Hepatocyte (in vitro differentiated cells): ENCODE results near the gene C11orf98.

Experiments
- EZH2phosphoT487 ChIP-seq: fragments of 200-600 bp; sonication (generic); IDR thresholded peaks from one replicate; pipeline ENCODE4 v1.6.1; 2018; ENCODE audit warnings: antibody characterized with exemption, mild to moderate bottlenecking, low read depth, moderate library complexity; ENCODE audit not compliant: unreplicated experiment, severe bottlenecking
- TF ChIP-seq, protein P1 (sequence below): fragments of 200-600 bp; sonication (generic); IDR thresholded peaks from 2 replicates; pipeline ENCODE4 v1.5.1; 2016; ENCODE audit warnings: antibody characterized with exemption, mild to moderate bottlenecking; ENCODE audit not compliant: poor library complexity

DNA sequence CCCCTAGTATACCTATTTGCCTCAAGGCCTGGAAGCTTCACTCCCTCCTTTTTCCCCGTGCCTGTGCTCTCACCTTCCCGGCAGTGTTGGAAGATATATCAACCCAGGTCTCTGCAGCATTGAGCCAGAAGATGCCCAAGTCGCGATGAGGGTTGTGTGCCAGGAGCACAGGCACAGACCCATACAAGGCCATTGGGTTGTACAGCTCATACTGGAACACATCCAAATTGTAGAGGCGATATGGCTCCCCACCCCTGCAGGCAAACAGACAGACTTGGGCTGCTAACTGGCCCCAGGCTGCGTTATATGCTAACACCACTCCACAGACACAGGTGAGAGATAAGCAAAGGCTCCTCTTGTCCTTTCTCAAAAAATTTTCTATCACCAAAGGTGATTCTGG lies 32.5 kb downstream of the C11orf98 start:
- TF ChIP-seq, protein P1, sequence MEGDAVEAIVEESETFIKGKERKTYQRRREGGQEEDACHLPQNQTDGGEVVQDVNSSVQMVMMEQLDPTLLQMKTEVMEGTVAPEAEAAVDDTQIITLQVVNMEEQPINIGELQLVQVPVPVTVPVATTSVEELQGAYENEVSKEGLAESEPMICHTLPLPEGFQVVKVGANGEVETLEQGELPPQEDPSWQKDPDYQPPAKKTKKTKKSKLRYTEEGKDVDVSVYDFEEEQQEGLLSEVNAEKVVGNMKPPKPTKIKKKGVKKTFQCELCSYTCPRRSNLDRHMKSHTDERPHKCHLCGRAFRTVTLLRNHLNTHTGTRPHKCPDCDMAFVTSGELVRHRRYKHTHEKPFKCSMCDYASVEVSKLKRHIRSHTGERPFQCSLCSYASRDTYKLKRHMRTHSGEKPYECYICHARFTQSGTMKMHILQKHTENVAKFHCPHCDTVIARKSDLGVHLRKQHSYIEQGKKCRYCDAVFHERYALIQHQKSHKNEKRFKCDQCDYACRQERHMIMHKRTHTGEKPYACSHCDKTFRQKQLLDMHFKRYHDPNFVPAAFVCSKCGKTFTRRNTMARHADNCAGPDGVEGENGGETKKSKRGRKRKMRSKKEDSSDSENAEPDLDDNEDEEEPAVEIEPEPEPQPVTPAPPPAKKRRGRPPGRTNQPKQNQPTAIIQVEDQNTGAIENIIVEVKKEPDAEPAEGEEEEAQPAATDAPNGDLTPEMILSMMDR = no peak
- no peak for TF ChIP-seq EZH2phosphoT487
